HG02852 (cell line): ENCODE measurements around the gene PHACTR1.
"Not testable (repeated sequence)": the region's sequence is repeated elsewhere in the genome, so short reads cannot be mapped to it uniquely, and the experiment has no call there.

Experiments
- ATAC-seq: cut with Tn5 transposase; IDR thresholded peaks from one replicate; pipeline ENCODE4 v1.9.1; 2021; ENCODE audit warnings: mild to moderate bottlenecking, moderate library complexity; ENCODE audit not compliant: unreplicated experiment

The PHACTR1 gene

GRCh38 chr6:12716298-12716916, at the start of gene PHACTR1:
TSS of gene PHACTR1 (plus strand) at chr6:12716767.
- ATAC-seq, result no peak

GRCh38 chr6:12666886-12667285, 49.7 kb upstream of the PHACTR1 start:
- no peak for ATAC-seq

GRCh38 chr6:12675931-12676330, 40.6 kb upstream of the PHACTR1 start:
- no peak for ATAC-seq

GRCh38 chr6:12679341-12679740, 37.2 kb upstream of the PHACTR1 start:
- ATAC-seq, result no peak

- ATAC-seq, result no peak
These were observed 23.4 kb upstream of the PHACTR1 start for GRCh38 chr6:12693122-12693521.

- ATAC-seq, result no peak
These were observed 18.3 kb upstream of the PHACTR1 start for GRCh38 chr6:12698298-12698697.

GRCh38 chr6:12704946-12705345, 11.6 kb upstream of the PHACTR1 start:
- no peak for ATAC-seq

- no peak for ATAC-seq
These were observed 7.5 kb upstream of the PHACTR1 start for GRCh38 chr6:12709116-12709515.

- no peak for ATAC-seq
These were observed 6.9 kb upstream of the PHACTR1 start for GRCh38 chr6:12709556-12710232.

- no peak for ATAC-seq
These were observed 5.6 kb upstream of the PHACTR1 start for GRCh38 chr6:12710921-12711320.

- ATAC-seq, result no peak
These were observed 2.5 kb upstream of the PHACTR1 start for GRCh38 chr6:12714022-12714421.

GRCh38 chr6:12715437-12715836, 1.1 kb upstream of the PHACTR1 start:
- no peak for ATAC-seq

GRCh38 chr6:12717356-12717755, 789 bp downstream of the PHACTR1 start:
- ATAC-seq, result no peak

GRCh38 chr6:12718015-12718414, 1.4 kb downstream of the PHACTR1 start:
- no peak for ATAC-seq

- ATAC-seq, result no peak
These were observed 2.5 kb downstream of the PHACTR1 start for GRCh38 chr6:12719017-12719416.

GRCh38 chr6:12720310-12720709, 3.7 kb downstream of the PHACTR1 start:
- no peak for ATAC-seq

GRCh38 chr6:12725263-12725662, 8.7 kb downstream of the PHACTR1 start:
- no peak for ATAC-seq

GRCh38 chr6:12729467-12729866, 12.9 kb downstream of the PHACTR1 start:
- no peak for ATAC-seq

GRCh38 chr6:12730809-12731208, 14.2 kb downstream of the PHACTR1 start:
- not testable (repeated sequence) for ATAC-seq

GRCh38 chr6:12733876-12734275, 17.3 kb downstream of the PHACTR1 start:
- no peak for ATAC-seq

GRCh38 chr6:12735786-12736185, 19.2 kb downstream of the PHACTR1 start:
- ATAC-seq, result no peak

- ATAC-seq, result no peak
These were observed 31.8 kb downstream of the PHACTR1 start for GRCh38 chr6:12748411-12748810.
